ENCODE results near the gene KRT72.

GRCh38 chr12:52598966-52599365, 2.3 kb downstream of the KRT72 start:
- TF ChIP-seq CTCF (conservative IDR thresholded peaks at IDR 0.05; ENCODE audit: low read length): no peak
- no peak for TF ChIP-seq EZH2phosphoT487 (IDR thresholded peaks at IDR 0.05; ENCODE audit: borderline replicate concordance)

Data from Loucy (cell line).